PC-3 (cell line): ENCODE results near the gene PLEKHG2. TPM values are rescaled to one million over a fixed set of nuclear protein-coding genes. Genes with fewer than 3 reads are reported as not detected.
"Not testable (repeated sequence)": the region's sequence is repeated elsewhere in the genome, so short reads cannot be mapped to it uniquely, and the experiment has no call there.

Source experiments
- ATAC-seq: fragments of 200-7000 bp; cut with Tn5 transposase; 2 replicates; pipeline ENCODE4 v1.9.1; 2020; ENCODE audit warnings: mild to moderate bottlenecking, moderate library complexity
- BruUV-seq: library from RNA; stranded (reverse); fragments of 400-500 nt; replicated peaks from 2 replicates; lab custom pipeline; 2021; lab: Mats Ljungman, UMichigan
- CTCF ChIA-PET: fragments of 300-600 bp; sonication (Branson Sonifier 250); formaldehyde crosslinking; loops from one replicate; lab custom pipeline; 2022; ENCODE audit warnings: antibody characterized with exemption; lab: Charles Lee
- POLR2A ChIA-PET: fragments of 300-600 bp; sonication (Branson Sonifier 250); formaldehyde crosslinking; loops from one replicate; lab custom pipeline; 2022; ENCODE audit warnings: antibody characterized with exemption; ENCODE audit not compliant: unreplicated experiment; lab: Charles Lee
- DNase-seq: peaks from one replicate; pipeline ENCODE4 v3.0.0-alpha.2; 2015
- H2AFZ ChIP-seq: fragments of 300-600 bp; sonication (generic); 2 replicates; pipeline ENCODE4 v1.6.0; 2016; ENCODE audit warnings: antibody characterized with exemption, low read length
- H3F3A ChIP-seq: fragments of 300-600 bp; sonication (generic); one replicate; pipeline ENCODE4 v1.6.0; 2017; ENCODE audit warnings: antibody characterized with exemption, low read length, control low read depth, mild to moderate bottlenecking; ENCODE audit not compliant: unreplicated experiment
- H3K27ac ChIP-seq: fragments of 300-600 bp; sonication (generic); 2 replicates; pipeline ENCODE4 v1.5.1; 2016; ENCODE audit warnings: mild to moderate bottlenecking, low read length
- H3K27me3 ChIP-seq: fragments of 300-600 bp; sonication (generic); 2 replicates; pipeline ENCODE4 v1.6.1; 2016; ENCODE audit warnings: low read length, mixed read lengths
- H3K36me3 ChIP-seq: fragments of 300-600 bp; sonication (generic); 2 replicates; pipeline ENCODE4 v1.6.1; 2016; ENCODE audit warnings: low read depth, mixed run types, low read length, mixed read lengths
- H3K4me1 ChIP-seq: fragments of 300-600 bp; sonication (generic); 2 replicates; pipeline ENCODE4 v1.5.1; 2016; ENCODE audit warnings: low read length; ENCODE audit not compliant: insufficient read depth
- H3K4me2 ChIP-seq: fragments of 300-600 bp; sonication (generic); 2 replicates; pipeline ENCODE4 v1.6.0; 2016; ENCODE audit warnings: low read length
- H3K4me3 ChIP-seq: fragments of 300-600 bp; sonication (generic); 2 replicates; pipeline ENCODE4 v1.5.1; 2016; ENCODE audit warnings: mild to moderate bottlenecking, low read length, mixed read lengths
- H3K79me2 ChIP-seq: fragments of 300-600 bp; sonication (generic); 2 replicates; pipeline ENCODE4 v1.6.1; 2017; ENCODE audit warnings: low read length, mixed read lengths
- H3K9ac ChIP-seq: fragments of 300-600 bp; sonication (generic); 2 replicates; pipeline ENCODE4 v1.6.0; 2016; ENCODE audit warnings: mild to moderate bottlenecking, low read length
- H3K9me2 ChIP-seq: fragments of 300-600 bp; sonication (generic); replicated peaks from 2 replicates; pipeline ENCODE4 v1.6.1; 2016; ENCODE audit warnings: mixed run types, low read length, mixed read lengths
- H3K9me3 ChIP-seq: fragments of 300-600 bp; sonication (generic); 2 replicates; pipeline ENCODE4 v1.6.1; 2016; ENCODE audit warnings: low read length, mixed read lengths
- H4K20me1 ChIP-seq: fragments of 300-600 bp; sonication (generic); 2 replicates; pipeline ENCODE4 v1.6.1; 2016; ENCODE audit warnings: low read length, mixed read lengths
- EZH2 ChIP-seq: fragments of 300-600 bp; sonication (generic); IDR thresholded peaks from one replicate; pipeline ENCODE4 v1.6.1; 2017; ENCODE audit warnings: antibody characterized with exemption, mild to moderate bottlenecking, low read length; ENCODE audit not compliant: unreplicated experiment
- EZH2phosphoT487 ChIP-seq: fragments of 300-600 bp; sonication (generic); IDR thresholded peaks from 2 replicates; pipeline ENCODE4 v1.6.1; 2018; ENCODE audit warnings: mild to moderate bottlenecking, antibody characterized with exemption, low read length, borderline replicate concordance
- intact Hi-C: fragments of 100-400 bp; cut with micrococcal nuclease; formaldehyde crosslinking; loops from 2 replicates; pipeline ENCODE4 v1.9.0; 2023
- total RNA-seq: library from RNA; depleted of rRNA; stranded (reverse); fragments of >200 nt; gene quantifications from 2 replicates; pipeline ENCODE4 v1.2.3, GENCODE V29; 2014
- TF ChIP-seq, protein P1 (sequence below): fragments of 300-600 bp; sonication (generic); conservative IDR thresholded peaks from 2 replicates; pipeline ENCODE4 v1.5.1; 2017; ENCODE audit warnings: antibody characterized with exemption, low read depth, mild to moderate bottlenecking, low read length

PLEKHG2 gene
- total RNA-seq, 1 experiment from 2014 or later = 8.3 TPM

- Histone ChIP-seq H3K9me3 (no peaks in the 10 kb centered on the region), H3K4me3 (no peak overlapping the region), H3K27ac (no peak overlapping the region), H3F3A (no peaks in the 10 kb centered on the region), H3K79me2 (peaks cover 87% of the 10 kb centered on the region), H4K20me1 (peaks cover 14% of the 10 kb centered on the region; the same call in 1 of the 2 replicates), H3K27me3 (no peaks in the 10 kb centered on the region), H2AFZ (no peak overlapping the region), H3K36me3 (peaks cover 10% of the 10 kb centered on the region; the same call in 1 of the 2 replicates), H3K4me1 (peaks cover 30% of the 10 kb centered on the region), H3K4me2 (no peak overlapping the region), H3K9ac (no peak overlapping the region), H3K9me2 (no peaks in the 10 kb centered on the region)
- TF ChIP-seq, protein P1, sequence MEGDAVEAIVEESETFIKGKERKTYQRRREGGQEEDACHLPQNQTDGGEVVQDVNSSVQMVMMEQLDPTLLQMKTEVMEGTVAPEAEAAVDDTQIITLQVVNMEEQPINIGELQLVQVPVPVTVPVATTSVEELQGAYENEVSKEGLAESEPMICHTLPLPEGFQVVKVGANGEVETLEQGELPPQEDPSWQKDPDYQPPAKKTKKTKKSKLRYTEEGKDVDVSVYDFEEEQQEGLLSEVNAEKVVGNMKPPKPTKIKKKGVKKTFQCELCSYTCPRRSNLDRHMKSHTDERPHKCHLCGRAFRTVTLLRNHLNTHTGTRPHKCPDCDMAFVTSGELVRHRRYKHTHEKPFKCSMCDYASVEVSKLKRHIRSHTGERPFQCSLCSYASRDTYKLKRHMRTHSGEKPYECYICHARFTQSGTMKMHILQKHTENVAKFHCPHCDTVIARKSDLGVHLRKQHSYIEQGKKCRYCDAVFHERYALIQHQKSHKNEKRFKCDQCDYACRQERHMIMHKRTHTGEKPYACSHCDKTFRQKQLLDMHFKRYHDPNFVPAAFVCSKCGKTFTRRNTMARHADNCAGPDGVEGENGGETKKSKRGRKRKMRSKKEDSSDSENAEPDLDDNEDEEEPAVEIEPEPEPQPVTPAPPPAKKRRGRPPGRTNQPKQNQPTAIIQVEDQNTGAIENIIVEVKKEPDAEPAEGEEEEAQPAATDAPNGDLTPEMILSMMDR = no peak
- TF ChIP-seq EZH2 (no peak), EZH2phosphoT487 (no peak)
- intact Hi-C loops = no loop called here
- no TSS peak for BruUV-seq
- ChIA-PET CTCF (no interaction called here), POLR2A (interaction anchor here (0.5 kb wide), 1 partner anchor 41 kb away, joined by 4 read pairs; no protein-coding TSS in a partner anchor)
- ATAC-seq = no peak
- no peak for DNase-seq
These were observed 36.8 kb downstream of the PLEKHG2 start for GRCh38 chr19:39449116-39449797.

- BruUV-seq, H2AFZ ChIP-seq, intact Hi-C loops, H3K27ac ChIP-seq, H3K9me3 ChIP-seq, POLR2A ChIA-PET, ATAC-seq, H3K9ac ChIP-seq, H3F3A ChIP-seq, H3K4me3 ChIP-seq, H3K9me2 ChIP-seq, CTCF ChIA-PET, H3K27me3 ChIP-seq, DNase-seq, H3K4me2 ChIP-seq: not testable (repeated sequence)
- Histone ChIP-seq H4K20me1 (peaks cover 14% of the 10 kb centered on the region; the same call in 1 of the 2 replicates), H3K36me3 (peaks cover 10% of the 10 kb centered on the region; the same call in 1 of the 2 replicates), H3K4me1 (peaks cover 28% of the 10 kb centered on the region), H3K79me2 (peaks cover 75% of the 10 kb centered on the region)
These were observed 38.8 kb downstream of the PLEKHG2 start for GRCh38 chr19:39451257-39451656.

- intact Hi-C loops = no loop called here
- H3F3A ChIP-seq = no peaks in the 10 kb centered on the region
- no peak overlapping the region for H3K27ac ChIP-seq
- TF ChIP-seq EZH2phosphoT487 = no peak
- TF ChIP-seq, protein P1 = no peak
- TF ChIP-seq EZH2 = no peak
- no peak overlapping the region for H3K4me2 ChIP-seq
- H3K27me3 ChIP-seq = no peaks in the 10 kb centered on the region
- no peaks in the 10 kb centered on the region for H3K79me2 ChIP-seq
- no peak for DNase-seq
- ChIA-PET CTCF (no interaction called here), POLR2A (interaction anchor here (0.6 kb wide), 1 partner anchor 17 kb away, joined by 21 read pairs; the partner anchor contains the start of gene TIMM50)
- no peak for ATAC-seq
- H3K9me3 ChIP-seq = no peaks in the 10 kb centered on the region
- no TSS peak for BruUV-seq
- H3K4me1 ChIP-seq = no peaks in the 10 kb centered on the region
- H2AFZ ChIP-seq = no peak overlapping the region
- H3K9ac ChIP-seq = no peak overlapping the region
- H3K36me3 ChIP-seq = peaks cover 31% of the 10 kb centered on the region; the same call in 1 of the 2 replicates
- no peak overlapping the region for H3K4me3 ChIP-seq
- H4K20me1 ChIP-seq = no peaks in the 10 kb centered on the region
- no peaks in the 10 kb centered on the region for H3K9me2 ChIP-seq
These were observed 50.9 kb downstream of the PLEKHG2 start for GRCh38 chr19:39463403-39463802.
